GM18511 (cell line): ENCODE measurements around the gene AIPL1.

ENCODE experiments used
- ATAC-seq: cut with Tn5 transposase; IDR thresholded peaks from one replicate; pipeline ENCODE4 v1.9.1; 2021; ENCODE audit warnings: mild to moderate bottlenecking, moderate library complexity; ENCODE audit not compliant: unreplicated experiment

Gene AIPL1

DNA sequence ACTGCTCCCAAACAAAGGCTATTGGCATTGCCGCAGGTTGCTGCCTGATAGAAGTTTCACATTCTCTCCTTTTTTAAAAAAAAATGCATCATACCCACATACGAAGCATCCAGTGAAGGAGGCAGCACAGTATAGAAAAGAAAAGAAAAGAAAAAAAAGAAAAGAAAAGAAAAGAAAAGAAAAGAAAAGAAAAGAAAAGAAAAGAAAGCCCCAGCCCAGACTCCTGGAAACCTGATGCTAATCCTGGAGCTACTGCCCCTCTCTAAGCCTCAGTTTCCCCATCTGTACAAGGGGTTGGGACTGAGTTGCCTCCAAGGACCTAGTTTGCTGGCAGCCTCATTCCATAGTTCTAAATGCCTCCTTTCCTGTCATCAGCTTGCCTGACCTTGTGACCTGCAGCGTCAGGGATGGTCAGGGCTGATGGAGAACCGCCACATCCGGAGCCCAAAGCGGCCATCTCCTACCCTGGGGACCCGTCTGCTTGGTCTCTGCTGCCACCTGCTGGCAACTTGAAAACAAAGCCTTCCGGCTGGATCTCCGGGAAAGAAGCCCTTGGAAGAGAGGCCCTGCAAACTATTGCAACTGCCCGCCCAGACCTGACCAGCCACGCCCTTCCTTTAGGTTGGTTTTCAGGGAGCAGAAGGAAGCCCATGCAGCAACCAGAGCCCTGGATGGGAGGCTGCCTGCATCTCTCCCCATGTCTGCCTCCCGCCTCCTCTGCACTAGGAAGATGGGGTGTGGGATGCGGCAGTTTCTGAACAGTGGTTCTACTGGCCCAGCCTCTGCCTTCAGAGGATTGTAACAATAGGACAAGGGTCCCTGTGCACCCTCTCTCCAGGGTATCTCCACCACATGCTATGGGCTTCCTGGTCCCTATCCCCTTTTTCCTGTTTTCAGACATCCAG, 13.0 kb downstream of the AIPL1 start:
- ATAC-seq, result no peak

DNA sequence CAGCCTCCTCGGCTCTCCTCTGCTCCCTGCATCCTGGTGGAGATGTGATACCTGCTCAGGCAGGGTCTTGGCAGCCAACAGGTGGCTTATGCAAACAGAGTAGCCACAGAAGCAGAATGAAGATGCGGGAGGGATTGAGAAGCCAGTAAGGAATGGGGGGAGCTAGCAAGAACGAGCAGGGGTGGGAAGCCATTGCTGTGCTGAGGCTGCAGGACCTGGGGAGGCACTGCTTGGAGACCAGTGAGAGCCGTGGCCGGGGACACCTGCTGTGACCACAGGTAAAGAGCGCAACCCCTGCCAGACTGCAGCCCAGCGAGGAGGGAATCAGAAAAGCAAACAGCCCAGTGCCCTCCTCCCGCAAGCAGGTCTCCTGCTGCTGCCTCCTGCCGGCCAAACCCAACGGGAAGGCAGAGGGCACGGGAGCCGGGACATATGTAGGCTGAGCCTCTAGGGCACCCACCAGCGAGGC, 14.7 kb downstream of the AIPL1 start:
- no peak for ATAC-seq

DNA sequence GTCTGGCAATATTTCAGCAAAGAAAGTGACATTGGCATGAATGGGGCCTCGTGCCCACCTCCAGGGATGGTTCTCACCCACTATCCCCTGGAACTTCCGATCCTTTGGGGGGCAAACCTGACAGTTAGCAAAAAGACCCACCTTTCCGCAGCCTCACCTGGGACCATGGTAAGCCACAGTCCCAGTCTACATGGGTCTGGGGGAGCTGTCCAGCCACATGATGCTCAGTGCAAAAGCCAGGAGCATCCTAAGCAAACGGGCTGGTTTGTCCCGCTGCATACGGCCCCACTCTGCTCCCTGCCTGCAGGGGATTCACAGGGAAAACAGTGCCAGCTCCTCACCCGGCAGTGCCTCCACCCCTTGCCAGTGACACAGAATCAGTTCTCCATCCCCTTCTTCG, 19.3 kb downstream of the AIPL1 start:
- ATAC-seq, result no peak

DNA sequence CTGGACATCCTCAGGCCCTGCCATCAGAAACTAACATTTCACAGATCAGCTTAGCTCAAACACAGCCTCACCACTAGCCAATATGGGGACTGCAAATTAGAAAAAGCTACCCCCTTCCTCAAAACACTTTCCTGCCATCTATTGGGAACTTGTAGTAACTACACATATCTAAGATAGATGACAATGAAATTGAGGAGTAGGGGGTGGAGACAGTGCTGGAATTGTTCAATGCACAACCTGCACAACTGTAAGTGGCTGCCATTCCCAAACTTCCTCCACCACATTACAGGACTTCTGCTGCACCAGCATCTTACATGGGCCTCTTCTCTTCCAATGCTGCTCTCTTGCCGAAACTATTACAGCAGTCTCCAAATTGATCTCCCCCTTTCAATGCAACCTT, 21.9 kb downstream of the AIPL1 start:
- no peak for ATAC-seq

DNA sequence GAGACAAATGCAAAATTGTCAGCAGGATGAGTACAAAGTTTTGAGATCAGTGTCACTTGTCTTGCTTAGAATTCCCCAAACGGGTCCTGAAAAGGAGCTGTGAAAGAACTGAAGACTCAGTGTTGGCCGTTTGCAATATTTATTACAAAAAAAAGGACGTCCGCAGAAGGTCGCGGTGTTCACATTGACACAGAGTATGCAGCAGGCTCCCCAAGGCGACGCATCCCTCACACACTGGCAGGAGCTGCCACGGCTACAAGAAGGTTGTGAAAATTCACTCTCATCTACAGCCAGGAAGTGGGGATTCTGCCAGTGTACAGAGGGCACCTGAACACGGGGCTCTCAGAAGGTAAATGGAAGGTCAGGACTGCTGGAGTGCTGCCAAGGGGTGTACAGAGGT, 26.2 kb downstream of the AIPL1 start:
- no peak for ATAC-seq

DNA sequence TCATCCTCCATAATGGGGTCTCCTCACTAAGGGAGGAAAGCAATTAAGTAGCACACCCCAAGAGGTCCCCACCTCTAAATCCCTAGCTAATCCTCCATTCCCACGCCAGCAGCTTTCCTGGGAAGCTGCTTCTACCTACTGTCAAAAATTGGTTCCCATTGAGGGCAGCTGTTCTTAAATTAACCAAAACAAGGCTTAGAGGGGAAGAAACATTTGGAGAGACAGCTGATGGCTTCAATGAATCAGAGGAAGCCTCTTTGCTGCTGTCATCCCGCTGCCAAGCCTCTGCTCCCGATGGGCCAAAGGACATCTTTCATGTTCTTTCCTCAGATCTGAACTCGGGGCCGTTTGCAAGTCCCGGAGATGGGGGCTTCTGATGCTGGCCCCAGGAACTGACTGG, 26.6 kb downstream of the AIPL1 start:
- no peak for ATAC-seq

DNA sequence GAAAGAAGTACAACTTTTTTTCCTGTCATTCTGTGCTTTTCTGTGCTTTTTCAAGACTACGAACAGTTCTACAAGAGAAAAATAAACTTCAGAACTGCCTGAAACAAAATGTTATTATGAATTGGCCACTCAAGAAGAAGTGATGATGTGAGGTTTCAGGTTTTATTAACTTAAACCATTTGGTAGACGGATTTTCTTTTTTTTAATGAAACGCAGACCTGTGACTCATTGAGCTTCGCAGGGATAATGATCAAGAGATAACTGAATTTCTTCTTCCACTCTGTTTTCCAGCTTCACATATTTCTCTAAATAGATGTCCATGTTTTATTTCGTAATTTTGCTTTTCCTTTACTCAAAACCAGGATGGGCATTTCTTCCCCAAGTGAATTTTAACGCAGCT, 32.7 kb downstream of the AIPL1 start:
- ATAC-seq, result no peak

DNA sequence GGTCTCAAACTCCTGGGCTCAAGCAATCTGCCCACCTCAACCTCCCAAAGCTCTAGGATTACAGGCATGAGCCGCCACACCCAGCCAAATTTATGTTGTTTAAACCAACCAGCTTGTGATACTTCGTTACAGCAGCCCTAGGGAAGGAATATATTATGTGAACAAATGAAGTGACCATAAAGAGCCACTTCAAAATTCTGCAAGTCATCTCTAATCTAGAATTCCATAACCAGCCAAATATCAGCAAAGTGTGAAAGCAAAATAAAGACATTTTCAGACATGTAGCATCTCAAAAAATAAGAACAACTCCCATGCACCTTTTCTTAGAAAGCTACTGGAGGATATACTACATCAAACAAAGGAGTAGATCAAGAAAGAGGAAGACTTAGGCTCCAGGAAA, 36.0 kb downstream of the AIPL1 start:
- ATAC-seq, result no peak

DNA sequence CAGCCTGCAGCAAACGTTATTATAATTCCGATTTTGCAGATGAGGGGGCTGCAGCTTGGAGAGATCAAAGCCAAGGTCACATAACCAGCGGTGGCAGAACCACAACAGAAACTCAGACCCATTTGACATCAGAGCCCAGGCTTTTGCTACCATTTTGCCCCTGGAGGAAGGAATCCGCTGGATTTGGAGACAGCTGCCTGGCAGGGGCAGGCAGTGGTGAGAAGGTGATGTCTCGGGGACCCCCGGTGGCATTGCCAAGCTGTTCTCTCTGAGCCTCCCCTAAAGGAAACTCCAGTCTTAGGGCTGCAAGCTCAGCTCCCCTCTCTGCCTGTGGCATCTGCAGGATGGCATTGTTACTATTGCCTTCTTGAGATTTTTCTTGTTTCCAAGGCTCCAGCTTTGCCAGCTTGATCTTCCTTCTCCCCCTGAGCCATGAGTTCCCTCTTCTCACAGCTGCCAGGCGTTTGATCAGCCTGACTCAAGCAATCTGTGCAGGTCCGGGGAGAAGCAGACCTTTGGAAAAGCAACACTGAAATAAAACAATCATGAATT, 40.8 kb downstream of the AIPL1 start:
- ATAC-seq, result no peak

DNA sequence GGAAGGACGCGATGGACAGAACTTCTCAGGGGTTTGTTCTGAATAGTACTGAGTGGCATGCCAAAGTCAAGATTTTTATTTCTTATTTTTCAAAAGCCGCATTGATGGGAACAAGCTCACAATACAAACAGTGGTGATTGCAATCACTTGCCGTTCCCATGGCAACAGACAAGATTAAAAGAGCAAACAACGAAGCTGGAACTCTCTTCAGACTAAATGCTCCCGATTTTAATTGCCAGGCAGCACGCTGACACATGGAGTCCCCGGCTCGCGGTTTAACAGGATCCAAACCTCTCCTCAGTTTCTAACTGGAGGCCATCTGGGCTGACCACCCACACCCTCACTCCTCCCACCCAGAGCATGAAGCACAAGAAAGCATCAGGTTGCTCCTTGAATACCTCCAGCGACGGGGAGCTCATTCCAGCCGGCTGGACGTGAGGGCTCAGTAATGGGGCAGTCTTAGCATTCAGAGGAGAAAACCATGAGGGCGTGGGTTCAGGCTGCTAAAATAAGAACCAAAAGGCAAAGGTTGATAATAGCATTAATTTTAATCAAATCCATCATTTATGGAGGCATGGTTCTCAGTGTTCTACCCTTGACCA, 41.5 kb downstream of the AIPL1 start:
- no peak for ATAC-seq

DNA sequence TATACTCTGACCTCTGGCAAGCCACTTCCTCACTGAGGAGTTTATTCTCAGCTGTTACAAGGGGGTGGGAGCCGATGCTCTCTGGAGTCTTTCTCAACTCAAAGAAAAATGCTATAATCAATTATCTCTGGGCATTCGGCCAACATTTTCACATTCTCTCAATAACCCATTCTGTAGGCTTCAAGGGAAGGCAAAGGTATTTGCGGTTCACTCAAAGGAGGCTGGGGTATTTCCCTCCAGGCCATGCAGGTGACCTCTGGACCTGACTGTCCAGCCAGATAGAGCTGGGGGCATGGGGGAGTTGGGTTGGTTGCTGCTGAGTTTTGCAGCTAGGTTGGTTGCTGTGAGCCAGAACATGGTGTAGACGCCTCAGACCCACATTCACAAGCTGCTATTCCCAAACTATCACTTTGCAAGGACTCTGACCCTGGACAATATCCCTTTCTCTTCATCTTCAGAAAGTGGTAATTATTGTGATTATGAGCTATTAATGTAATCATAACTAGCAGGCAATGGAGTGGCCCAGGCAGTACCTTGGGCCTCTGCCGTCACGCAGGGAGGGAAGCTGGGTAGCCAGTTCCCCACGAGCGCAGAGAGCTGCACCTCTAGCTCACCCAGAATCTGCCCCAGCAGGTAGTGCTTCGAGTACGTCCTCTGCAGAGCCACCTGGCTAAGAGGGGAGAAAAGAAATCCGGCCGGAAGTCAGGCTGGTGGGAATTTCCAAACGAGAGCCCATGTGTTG, 42.1 kb downstream of the AIPL1 start:
- ATAC-seq, result no peak

DNA sequence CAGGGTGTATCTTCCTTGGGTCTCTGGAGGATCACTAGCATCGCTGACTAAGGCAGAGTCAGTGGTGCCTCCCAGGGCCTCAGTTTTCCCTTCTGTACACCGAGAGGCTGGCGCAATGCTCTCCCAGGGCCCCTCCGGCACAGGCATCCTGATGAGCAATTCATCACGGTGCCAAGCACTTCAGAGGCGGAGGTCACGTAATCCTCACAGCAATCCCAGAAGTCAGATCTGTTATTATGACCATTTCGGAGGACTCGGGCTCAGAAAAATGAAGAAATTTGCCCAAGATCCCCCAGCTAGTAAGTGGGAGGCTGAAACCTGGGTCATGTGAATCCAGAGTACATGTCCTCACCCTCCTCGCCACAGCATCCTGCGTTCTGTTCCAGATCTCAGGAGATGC, 46.5 kb downstream of the AIPL1 start:
- no peak for ATAC-seq

DNA sequence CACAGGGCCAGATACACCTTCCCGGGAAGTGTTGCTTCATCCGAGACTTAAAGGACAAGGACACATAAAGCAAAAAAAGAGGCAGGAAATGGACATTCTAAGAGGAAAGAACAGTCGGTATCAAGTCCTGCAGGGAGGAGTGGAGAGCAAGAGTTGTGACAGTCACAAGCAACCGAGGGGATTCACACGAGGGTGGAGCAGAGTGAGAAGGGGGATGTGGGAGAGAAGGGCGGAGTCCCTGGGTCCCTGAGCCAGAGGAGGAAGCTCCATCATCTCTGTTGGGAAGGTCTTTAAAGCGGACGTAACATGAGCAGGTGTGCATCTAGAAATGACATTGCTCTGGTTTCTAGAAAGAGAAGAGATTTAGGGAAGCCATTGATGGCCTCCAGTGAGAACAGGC, 47.1 kb downstream of the AIPL1 start:
- no peak for ATAC-seq

DNA sequence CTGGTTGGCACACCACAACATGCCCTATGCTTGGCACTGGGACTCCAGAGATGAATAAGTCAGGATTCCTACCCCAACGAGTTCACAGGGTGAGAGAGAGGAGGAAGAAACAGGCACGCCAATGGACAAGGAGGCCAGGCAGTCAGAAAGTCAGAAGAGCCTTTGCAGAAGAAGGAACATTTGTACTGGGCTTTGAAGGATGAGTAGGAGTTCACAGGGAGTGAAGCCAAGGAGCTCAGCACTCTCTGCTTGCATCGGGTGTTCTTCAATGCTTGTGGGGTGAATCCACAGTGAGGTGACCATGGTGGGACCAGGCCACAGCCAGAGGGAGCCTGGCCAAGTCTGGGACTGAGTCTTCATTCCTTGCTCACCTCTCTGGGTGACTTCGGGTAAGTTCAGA, 47.5 kb downstream of the AIPL1 start:
- ATAC-seq, result no peak

DNA sequence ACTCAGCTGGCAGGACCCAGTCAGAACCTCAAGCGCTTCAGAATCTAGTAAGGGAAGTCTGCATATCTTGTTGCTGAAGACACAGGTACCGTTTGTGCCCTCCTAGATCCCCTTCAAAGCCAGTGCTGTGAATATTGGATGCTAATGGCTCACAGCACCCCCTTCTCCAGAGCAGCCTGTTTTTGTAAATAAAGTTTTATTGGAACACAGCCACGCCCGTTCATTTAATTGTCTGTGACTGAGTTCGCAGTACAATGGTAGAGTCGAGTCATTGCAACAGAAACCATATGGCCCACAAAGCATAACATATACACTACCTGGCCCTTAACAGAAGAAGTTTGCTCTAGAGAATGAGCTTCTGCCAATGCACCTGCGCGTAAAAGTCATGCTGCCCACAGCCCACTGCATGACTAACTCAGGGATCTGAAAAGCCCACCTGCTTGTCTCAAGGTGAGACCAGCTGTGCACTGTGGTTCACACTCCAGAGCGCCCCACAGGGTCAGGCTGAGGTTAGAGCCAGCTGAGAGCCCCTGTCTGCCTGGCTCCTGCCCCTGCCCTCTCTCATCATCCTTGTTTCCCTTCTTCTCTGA, 48.8 kb downstream of the AIPL1 start:
- ATAC-seq, result no peak

DNA sequence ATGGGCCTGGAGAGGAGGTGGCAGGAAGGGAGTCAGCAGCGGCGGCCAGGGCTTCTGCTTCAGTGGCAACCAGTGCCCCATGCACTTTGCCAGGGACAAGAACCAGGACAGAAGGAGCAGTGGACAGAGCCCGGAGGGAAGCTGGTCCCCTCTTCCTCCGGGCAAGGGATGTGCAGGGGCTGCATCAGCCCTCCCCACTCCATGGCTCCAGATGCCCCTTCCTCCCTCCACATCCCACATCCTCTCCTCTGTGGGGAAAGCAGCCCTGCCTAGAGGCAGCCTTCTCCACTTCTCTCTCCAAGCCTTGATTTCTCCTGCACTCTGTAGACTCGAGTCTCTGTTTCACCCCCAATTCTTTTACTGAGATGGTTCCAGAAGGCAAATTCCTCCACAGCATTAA, 50.4 kb downstream of the AIPL1 start:
- no peak for ATAC-seq

DNA sequence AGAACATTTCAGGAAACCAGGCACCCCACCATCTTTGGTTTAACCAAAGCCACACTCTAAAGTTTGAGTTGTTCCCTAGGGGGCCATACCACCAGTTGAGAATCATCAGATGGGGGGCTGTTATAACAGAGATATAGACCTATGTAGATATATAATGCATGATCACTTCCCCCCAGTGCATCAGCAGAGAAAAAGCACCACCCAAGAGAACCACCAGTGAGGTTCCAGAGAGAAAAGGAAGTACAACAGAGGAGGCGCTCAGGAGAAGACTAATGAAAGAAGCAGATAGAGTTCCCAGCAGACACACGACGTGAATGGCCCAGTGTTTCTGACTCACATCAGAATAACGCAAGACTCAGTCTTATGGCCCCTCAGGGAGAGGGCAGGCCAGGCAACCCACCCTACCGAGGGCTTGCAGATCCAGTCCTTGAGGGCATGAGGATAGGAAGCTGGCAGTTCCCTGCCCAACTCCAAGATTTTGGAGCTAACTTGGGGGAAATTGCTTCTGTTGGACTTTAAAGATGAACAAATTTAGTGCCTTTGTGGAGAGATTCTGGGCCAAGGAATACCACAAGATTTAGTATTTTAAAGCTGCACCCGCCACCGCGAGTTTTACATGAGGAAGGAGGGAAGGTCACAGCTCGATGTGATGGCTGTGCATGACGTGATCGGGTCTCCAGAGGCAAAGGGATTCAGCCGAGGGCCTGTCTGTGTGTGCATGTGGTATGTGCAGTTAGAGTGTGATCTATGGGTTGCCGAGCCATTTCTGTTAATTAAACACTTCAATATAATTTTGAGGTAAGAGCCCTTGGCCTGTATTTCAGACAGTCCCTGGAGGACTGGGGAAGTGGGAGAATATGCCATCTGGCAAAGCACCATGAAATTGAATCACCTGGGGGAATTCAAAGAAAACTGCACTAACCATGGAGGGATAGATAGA, 53.1 kb downstream of the AIPL1 start:
- ATAC-seq, result no peak

DNA sequence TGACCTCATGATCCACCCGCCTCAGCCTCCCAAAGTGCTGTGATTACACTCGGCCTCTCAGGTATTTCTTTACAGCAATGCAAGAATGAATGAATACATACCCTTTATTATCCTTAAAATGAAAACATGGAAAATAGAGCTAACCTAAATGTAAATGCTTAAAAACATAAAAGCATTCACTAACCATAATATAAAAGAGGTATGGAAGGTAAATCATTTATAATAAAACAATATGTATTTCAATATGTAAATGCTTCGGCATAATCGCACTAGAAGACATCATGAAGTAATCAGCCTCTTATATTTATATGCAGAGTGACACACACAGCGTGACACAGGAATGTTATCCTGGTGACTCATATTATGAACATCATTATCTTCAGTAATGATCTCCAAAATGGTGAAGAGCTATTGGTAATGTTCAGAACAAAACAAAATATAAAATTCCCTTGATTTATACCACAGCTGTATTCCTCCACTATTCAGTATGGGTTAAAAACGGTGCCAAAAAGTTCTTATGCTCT, 53.9 kb downstream of the AIPL1 start:
- no peak for ATAC-seq

DNA sequence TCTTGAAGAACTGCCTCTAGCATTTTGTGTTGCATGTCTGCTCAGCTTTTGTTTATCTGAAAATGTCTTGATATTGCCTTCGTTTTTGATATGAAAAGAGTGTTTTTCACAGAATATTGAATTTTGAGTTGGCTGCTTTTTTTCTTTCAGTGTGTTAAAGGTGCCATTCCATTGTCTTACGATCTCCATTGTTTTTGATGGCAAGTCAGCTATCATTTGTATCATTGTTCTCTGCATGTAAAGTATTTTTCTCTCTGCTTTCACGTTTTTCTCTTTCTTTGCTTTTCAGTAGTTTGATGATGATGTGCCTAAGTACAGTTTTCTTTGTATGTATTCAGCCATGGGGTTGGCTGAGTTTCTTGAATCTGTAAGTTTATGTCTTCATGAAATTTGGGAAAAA, 57.0 kb downstream of the AIPL1 start:
- ATAC-seq, result no peak

DNA sequence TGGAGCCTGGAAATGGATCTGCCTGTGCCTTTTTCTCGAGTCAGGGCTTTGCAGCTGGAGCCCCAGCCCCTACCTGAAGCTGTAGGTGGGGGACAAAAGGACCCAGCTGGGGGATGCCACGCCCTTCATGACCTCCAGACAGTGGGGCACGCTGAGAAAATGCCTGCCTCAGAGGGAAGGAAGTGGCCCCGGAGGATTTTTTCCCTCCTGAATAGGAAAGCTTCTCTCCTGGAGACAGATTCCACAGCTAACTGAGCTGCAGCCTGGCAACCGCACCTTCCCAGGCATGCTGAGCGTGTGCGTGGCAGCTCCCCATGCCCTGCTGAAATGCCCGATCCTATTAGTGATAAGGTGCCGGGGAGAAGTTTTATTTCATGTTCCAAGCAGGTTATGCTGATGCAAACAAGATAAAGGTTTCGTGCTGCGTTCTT, 58.0 kb downstream of the AIPL1 start:
- no peak for ATAC-seq
